Stimulated activated CD8-positive, alpha-beta memory T cell treated with anti-CD3 and anti-CD28 coated beads, Interleukin-4, amount 100 ng/mL, for 48 hours (primary cell): ENCODE results near the gene RSPO1.
"Not testable (repeated sequence)": the region's sequence is repeated elsewhere in the genome, so short reads cannot be mapped to it uniquely, and the experiment has no call there.

Experiments
- DNase-seq: peaks from one replicate; pipeline ENCODE4 v3.0.0-alpha.2; 2020

The RSPO1 gene

GRCh38 chr1:37612186-37612585 is 22.5 kb downstream of the RSPO1 start:
- no peak for DNase-seq

GRCh38 chr1:37609994-37610393 is 24.7 kb downstream of the RSPO1 start:
- DNase-seq = no peak

- no peak for DNase-seq
Observed at GRCh38 chr1:37609002-37609401, 25.7 kb downstream of the RSPO1 start.

GRCh38 chr1:37606481-37607263 is 28.0 kb downstream of the RSPO1 start:
- no peak for DNase-seq

- no peak for DNase-seq
Observed at GRCh38 chr1:37605806-37606474, 28.8 kb downstream of the RSPO1 start.

GRCh38 chr1:37605061-37605650 is 29.5 kb downstream of the RSPO1 start:
- DNase-seq = no peak

GRCh38 chr1:37602750-37603694 is 31.7 kb downstream of the RSPO1 start:
- DNase-seq = peak; percentile 38

GRCh38 chr1:37601441-37601840 is 33.3 kb downstream of the RSPO1 start:
- DNase-seq = no peak

GRCh38 chr1:37599940-37600339 is 34.8 kb downstream of the RSPO1 start:
- no peak for DNase-seq

GRCh38 chr1:37596182-37596667 is 38.5 kb downstream of the RSPO1 start:
- DNase-seq = no peak

GRCh38 chr1:37595440-37596181 is 39.1 kb downstream of the RSPO1 start, which contains the start of gene GNL2:
GNL2 (minus strand) TSS chr1:37595937; CDS start chr1:37595822, 115 bp downstream.
- DNase-seq = peak; percentile 98

- no peak for DNase-seq
Observed at GRCh38 chr1:37593726-37594125, 41.0 kb downstream of the RSPO1 start.

- DNase-seq = no peak
Observed at GRCh38 chr1:37588939-37589338, 45.8 kb downstream of the RSPO1 start.

GRCh38 chr1:37584544-37584943 is 50.1 kb downstream of the RSPO1 start:
- DNase-seq = not testable (repeated sequence)

GRCh38 chr1:37575692-37576091 is 59.0 kb downstream of the RSPO1 start:
- no peak for DNase-seq

GRCh38 chr1:37574834-37575480 is 59.7 kb downstream of the RSPO1 start:
- no peak for DNase-seq

- no peak for DNase-seq
Observed at GRCh38 chr1:37570528-37571334, 64.0 kb downstream of the RSPO1 start.

GRCh38 chr1:37567023-37567422 is 67.7 kb downstream of the RSPO1 start:
- DNase-seq = no peak

GRCh38 chr1:37564892-37565291 is 69.8 kb downstream of the RSPO1 start:
- DNase-seq = no peak

GRCh38 chr1:37562984-37563383 is 71.7 kb downstream of the RSPO1 start:
- no peak for DNase-seq
